Pons (tissue), 1 donor: ENCODE results near the gene BICRA.
"Not testable (repeated sequence)": the region's sequence is repeated elsewhere in the genome, so short reads cannot be mapped to it uniquely, and the experiment has no call there.

Source experiments
- DNase-seq: peaks from one replicate; pipeline ENCODE4 v3.0.0-alpha.2; 2016; ENCODE audit warnings: low spot score

BICRA gene

GRCh38 chr19:47716270-47716937 is 107.5 kb downstream of the BICRA start:
- no peak for DNase-seq

DNA sequence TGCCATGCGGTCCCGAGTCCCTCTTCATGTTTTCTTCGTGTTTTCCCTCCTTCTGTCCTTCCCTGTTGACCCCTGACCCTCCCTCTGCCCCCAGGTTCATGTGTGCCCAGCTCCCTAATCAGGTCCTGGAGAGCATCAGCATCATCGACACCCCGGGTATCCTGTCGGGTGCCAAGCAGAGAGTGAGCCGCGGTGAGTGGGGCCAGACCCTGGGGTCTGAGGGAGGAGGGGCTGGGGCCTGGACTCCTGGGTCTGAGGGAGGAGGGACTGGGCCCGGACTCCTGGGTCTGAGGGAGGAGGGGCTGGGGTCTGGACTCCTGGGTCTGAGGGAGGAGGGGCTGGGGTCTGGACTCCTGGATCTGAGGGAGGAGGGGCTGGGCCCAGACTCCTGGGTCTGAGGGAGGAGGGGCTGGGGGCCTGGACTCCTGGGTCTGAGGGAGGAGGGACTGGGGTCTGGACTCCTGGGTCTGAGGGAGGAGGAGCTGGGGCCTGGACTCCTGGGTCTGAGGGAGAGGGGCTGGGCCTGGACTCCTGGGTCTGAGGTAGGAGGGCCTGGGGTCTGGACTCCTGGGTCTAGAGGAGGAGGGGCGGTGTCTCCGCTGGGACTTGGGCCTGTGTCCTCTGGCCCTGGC is 109.6 kb downstream of the BICRA start:
- DNase-seq, result not testable (repeated sequence)

- peak; percentile 37 for DNase-seq
Observed at GRCh38 chr19:47719047-47719859, 110.3 kb downstream of the BICRA start.

DNA sequence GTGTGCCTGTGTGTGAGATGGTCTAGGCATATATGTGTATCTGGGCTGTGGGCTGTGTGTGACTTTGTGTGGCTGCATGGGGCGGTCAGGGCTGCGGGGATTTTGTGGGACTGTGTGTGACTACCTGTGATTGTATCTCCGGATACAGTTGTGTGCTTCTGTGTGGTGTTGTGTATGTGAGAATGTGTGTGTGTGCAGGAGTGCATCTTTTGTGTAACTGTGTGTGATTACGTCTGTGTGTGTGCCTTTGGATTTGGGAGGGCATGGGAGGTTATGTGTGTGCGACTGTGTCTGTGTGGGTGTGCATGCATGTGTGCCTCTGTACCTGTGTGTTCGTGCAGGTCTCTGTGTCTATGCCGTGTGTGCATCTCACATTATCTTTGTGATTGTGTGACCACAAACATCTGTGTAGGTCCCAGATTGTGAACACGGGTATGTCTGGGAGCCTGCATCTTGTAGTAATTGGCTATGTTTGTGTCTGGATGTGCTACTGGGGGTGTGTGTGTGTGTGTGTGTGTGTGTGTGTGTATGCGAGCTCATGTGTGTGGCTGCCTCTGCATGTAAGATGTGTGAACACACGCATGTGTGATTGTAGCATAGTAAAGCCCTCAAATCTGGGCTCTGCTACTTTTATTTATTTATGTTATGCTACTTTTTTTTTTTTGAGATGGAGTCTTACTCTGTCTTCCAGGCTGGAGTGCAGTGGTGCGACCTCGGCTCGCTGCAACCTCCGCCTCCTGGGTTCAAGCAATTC is 111.9 kb downstream of the BICRA start:
- no peak for DNase-seq

GRCh38 chr19:47723581-47723940 is 114.6 kb downstream of the BICRA start:
- DNase-seq, result no peak

DNA sequence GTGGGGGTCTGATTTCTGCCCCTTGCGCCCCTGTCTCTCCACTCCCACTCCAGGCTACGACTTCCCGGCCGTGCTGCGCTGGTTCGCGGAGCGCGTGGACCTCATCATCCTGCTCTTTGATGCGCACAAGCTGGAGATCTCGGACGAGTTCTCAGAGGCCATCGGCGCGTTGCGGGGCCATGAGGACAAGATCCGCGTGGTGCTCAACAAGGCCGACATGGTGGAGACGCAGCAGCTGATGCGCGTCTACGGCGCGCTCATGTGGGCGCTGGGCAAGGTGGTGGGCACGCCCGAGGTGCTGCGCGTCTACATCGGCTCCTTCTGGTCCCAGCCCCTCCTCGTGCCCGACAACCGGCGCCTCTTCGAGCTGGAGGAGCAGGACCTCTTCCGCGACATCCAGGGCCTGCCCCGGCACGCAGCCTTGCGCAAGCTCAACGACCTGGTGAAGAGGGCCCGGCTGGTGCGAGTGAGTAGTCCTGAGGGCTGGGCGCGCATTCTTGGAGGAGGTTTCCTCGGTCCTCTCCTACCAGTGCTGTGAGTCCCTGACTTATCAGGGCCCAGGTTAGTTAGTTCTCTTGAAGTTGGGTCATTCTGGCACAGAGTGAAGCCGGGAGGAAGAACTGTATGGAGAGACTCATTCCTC is 116.9 kb downstream of the BICRA start:
- DNase-seq, result no peak

DNA sequence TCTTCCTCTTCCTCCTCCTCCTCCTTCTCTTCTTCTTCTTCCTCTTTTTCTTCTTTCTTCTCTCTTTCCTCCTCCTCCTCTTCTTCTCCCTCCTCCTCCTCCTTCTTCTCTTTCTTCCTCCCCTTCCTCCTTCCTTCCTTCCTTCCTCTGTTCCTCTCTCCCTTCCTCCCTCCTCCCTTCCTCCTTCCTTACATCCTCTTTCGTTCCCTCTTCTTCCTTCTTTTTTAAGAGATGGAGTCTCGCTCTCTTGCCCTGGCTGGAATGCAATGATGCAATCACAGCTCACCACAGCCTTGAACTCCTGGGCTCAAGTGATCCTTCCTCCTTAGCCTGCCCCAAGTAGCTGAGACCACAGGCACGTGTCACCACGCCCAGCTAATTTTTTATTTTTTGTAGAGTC is 117.5 kb downstream of the BICRA start:
- DNase-seq, result no peak

- DNase-seq, result not testable (repeated sequence)
Observed at GRCh38 chr19:47728295-47728694, 119.4 kb downstream of the BICRA start.

GRCh38 chr19:47729468-47729798 is 120.5 kb downstream of the BICRA start:
- no peak for DNase-seq

GRCh38 chr19:47729799-47730520 is 121.0 kb downstream of the BICRA start:
- DNase-seq, result no peak

DNA sequence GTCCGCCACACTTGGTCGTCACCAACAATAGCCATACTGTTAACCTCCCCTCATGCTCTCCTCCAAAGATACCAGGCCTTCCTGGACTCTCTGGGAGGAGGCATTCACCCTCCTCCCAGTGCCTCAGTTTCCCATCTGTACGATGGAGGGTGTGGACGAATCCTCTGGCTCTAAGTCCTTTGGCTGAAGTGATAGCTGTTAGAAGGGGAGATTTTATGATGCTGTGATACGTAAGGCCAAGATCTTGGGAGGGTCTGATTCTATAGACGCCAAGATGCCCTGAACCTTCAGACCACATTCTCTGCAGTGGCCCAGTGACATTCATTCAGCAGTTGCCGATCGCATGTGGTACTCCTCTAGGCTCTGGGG is 121.6 kb downstream of the BICRA start:
- DNase-seq, result no peak

DNA sequence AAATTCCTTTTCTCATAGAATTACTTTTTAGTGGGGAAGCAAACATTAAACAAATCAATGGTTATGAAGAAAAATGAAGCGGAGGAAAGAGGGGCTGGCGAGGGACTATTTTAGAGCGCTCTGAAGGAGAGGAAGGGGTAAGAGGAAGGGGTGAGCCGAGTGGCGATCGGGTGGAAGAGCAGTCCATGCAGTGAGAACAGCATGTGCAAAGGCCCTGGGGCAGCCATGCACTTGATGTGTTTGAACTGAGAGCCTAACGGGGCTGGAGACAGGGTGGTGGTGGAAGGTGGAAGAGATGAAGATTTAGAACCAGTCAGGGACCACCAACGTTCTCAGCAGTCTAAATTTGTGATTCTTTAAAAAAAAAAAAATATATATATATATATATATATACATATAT is 122.0 kb downstream of the BICRA start:
- DNase-seq, result no peak

- no peak for DNase-seq
Observed at GRCh38 chr19:47735131-47735530, 126.2 kb downstream of the BICRA start.

DNA sequence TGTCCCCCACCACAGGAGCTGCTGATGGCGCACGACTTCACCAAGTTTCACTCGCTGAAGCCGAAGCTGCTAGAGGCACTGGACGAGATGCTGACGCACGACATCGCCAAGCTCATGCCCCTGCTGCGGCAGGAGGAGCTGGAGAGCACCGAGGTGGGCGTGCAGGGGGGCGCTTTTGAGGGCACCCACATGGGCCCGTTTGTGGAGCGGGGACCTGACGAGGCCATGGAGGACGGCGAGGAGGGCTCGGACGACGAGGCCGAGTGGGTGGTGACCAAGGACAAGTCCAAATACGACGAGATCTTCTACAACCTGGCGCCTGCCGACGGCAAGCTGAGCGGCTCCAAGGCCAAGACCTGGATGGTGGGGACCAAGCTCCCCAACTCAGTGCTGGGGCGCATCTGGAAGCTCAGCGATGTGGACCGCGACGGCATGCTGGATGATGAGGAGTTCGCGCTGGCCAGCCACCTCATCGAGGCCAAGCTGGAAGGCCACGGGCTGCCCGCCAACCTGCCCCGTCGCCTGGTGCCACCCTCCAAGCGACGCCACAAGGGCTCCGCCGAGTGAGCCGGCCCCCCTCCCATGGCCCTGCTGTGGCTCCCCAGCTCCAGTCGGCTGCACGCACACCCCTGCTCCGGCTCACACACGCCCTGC is 132.1 kb downstream of the BICRA start:
- no peak for DNase-seq

DNA sequence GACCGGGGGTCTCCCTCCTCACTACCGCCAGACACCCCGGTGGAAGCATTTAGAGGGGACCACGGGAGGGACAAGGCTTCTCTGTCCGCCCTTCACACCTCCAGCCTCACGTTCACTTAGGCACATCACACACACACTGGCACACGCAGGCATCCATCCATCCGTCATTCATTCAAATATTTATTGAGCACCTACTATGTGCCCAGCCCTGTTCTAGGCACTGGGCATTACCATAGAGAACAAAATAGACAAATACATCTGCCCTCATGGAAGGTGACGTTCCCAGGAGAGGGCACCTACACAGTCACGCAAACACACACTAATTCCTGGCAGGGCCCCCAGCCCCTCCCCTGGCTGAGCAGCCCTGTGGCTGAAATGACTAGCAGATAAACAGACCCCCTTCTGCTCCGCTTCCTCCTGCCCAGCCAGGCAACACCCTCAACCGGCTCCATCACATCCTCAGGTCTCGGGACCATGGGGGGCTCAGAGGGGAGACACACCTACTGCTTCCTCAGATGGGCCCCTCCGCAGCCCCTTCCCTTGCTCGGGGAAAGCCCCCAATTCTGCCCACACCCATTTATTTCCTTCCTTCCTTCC is 132.7 kb downstream of the BICRA start:
- no peak for DNase-seq

DNA sequence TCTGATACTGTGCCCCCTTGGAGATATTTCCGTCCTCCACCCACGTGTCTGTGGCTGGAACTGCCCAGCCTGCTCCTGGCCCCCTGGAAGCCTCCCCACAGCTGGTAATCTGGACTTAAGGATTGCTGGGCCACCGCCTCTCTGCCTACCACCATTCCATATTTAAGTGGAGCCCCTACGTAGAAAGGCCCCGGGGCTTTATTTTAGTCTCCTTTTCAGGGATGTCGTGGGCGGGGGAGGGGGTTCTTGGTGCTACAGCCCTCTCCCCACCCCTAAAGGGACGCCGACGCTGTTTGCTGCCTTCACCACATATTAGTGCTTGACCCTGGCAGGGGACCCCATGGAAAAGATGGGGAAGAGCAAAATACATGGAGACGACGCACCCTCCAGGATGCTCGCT is 133.7 kb downstream of the BICRA start:
- DNase-seq, result no peak

GRCh38 chr19:47745010-47745901 is 136.3 kb downstream of the BICRA start, which contains the start of gene NOP53:
Gene NOP53, plus strand, starts transcription at chr19:47745546. Its CDS starts 14 bp downstream, at chr19:47745560.
- DNase-seq, result peak; percentile 98

GRCh38 chr19:47746129-47746528 is 137.2 kb downstream of the BICRA start:
- not testable (repeated sequence) for DNase-seq

GRCh38 chr19:47749326-47749725 is 140.4 kb downstream of the BICRA start:
- DNase-seq, result no peak
